Activated CD4-positive, CD25-positive, alpha-beta regulatory T cell (primary cell): Measurements from ENCODE around the gene KRTAP12-4.
"Not testable (repeated sequence)": the region's sequence is repeated elsewhere in the genome, so short reads cannot be mapped to it uniquely, and the experiment has no call there.

Experiments
- DNase-seq, 4 experiments: peaks; one replicate each; lab custom pipeline; 2025; lab: John Stamatoyannopoulos, UW

Gene KRTAP12-4

DNA sequence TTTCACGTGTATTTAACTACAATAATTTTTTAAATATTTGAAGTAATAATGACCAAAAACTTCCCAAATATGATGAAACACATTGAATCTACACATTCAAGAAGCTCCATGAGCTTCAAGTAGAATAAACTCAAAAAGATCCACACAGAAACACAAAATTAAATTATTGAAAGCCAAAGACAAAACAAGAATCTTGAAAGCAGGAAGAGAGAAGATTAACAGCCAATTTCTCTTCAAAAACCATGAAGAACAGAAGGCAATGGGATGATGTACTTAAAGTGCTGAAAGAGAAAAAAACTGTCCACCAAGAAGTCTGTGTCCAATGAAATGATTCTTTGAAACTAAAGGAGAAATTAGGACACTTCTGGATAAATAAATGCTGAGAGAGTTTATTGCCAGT lies 22.4 kb downstream of the KRTAP12-4 start:
- no peak for DNase-seq

GRCh38 chr21:44630440-44630839 lies 24.0 kb downstream of the KRTAP12-4 start:
- DNase-seq = no peak

GRCh38 chr21:44628707-44629391 lies 25.6 kb downstream of the KRTAP12-4 start:
- no peak for DNase-seq

DNA sequence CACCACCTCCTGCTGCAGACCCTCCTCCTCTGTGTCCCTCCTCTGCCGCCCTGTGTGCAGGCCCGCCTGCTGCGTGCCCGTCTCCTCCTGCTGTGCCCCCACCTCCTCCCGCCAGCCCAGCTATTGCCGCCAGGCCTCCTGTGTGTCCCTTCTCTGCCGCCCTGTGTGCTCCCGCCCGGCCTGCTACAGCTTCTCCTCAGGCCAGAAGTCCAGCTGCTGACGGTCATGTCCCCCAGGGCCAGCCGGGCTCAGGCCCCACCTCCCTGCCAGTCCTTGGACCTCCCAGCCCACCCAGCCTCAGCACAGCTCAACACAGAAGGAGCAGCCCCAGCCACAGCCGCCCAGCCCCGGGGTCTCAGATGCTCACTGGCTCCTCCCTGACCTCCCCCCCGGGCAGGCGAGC lies 26.6 kb downstream of the KRTAP12-4 start:
- DNase-seq = not testable (repeated sequence)

- not testable (repeated sequence) for DNase-seq
Measured at GRCh38 chr21:44627181-44627822, 27.2 kb downstream of the KRTAP12-4 start.

- DNase-seq = no peak
Measured at GRCh38 chr21:44626673-44627143, 27.8 kb downstream of the KRTAP12-4 start, which contains the start of gene KRTAP10-9. KRTAP10-9 (plus strand) TSS chr21:44627093; CDS start chr21:44627172, 79 bp downstream.

DNA sequence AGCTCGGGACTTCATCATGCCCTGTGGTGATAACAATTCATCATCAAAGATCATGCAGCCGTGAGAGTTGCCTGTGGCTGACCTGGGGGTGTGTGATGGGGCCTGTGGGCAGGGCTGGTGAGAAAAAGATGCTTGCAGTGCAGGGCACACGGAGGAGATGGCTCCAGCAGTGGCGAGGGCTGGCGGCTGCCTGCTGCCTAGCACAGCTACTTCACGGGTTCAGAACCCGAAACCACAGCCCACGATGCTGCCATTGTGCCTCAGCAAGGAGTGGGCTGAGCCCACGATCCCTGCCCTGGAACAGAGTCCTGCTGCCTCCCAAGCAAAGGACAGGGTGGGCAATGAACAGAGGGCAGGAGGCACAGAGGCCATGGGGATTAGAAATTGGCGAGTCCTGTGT lies 28.2 kb downstream of the KRTAP12-4 start:
- no peak for DNase-seq

DNA sequence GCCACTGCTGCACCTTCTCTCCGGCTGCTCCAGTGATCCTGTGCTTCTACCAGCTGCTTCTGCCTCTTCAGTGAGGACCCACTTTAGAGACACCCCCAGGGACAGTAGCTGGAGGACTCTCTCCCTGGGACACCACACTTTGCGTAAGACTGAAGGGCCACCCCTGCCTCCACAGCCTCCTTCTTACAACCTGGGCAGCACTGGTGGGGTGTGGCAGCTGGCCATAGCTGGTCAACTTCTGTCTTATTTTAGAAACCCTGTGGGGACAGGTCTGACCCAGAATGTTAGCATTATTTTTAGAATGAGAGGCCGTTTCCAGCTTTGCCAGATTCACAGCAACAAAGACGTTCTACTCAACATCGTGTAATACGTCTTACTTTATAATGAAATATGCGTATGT lies 28.7 kb downstream of the KRTAP12-4 start:
- DNase-seq = no peak

DNA sequence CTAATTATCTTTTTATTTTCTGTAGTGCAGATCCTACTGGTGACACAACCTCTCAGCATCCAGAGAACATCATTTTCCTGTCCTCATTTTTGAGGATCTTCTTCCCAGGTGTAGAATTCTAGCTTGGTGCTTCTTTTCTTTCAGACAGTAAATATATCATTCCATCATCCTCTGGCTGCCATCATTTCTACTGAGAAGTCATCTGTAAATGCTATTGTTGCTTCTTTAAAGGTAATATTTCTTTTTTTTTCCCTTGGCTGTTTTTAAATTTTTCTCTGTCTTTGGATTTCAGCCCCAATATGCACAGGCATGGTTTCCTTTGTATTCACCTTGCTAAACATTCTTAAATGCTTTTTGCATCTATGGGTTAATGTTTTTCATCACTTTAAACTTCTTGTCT lies 30.9 kb downstream of the KRTAP12-4 start:
- no peak for DNase-seq

DNA sequence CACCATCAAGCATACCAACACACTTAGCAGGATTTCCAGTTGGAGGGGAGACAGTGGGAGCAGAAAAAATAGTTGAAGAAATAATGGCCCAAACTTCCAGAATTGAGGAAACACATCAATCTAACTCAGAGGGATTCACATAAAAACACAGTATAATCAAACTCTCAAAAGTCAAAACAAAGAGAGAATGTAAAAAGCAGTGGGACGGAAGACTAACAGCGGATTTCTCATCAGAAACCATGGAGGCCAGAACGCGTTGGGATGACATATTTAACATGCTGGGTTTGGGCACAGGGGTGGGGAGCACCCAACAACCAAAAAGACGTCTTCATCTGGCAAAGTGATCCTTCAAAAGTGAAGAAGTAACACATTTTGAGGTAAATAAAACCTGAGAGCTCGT lies 34.6 kb downstream of the KRTAP12-4 start:
- no peak for DNase-seq

GRCh38 chr21:44618909-44619308 lies 35.5 kb downstream of the KRTAP12-4 start:
- peak in 3 of 4 experiments; percentile 9 to 43 (median 34) for DNase-seq

- no peak for DNase-seq
Measured at GRCh38 chr21:44618504-44618903, 36.0 kb downstream of the KRTAP12-4 start.

DNA sequence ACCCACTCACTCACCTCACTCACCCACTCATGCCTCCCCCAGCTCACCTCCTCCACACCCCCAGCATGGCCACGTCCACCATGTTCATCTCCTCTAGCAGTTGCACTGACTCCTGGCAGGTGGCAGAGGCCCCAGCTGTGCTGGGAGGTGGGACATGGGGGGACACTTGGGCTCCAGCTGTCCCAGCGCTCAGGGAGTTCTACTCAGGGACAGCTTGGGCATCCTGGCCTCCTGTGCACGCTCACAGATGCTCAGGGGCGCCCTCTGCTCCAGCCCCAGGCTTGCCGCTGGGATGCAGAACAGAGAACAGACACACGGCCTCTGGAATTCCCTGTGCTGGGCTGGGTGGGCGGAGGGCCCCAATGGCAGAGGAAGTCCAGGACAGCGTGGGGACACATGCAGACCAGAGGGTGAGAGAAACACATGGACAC lies 37.4 kb downstream of the KRTAP12-4 start:
- no peak for DNase-seq

DNA sequence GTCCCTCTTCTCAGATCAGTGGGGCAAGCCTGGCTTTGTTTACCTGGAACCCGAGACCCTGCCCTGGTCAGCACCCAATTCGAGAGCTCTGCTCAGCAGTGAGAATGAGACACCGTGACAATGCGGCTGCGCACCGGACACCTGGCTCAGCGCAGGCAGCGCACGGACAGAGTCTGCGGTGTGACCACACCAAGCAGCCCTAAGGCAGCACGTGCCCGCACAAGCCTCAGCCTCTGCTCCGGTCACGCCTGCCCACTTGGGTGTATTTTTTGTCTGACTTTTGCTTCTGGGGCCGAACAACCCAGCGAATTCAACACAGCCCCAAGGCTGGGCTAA lies 37.9 kb downstream of the KRTAP12-4 start:
- no peak for DNase-seq

DNA sequence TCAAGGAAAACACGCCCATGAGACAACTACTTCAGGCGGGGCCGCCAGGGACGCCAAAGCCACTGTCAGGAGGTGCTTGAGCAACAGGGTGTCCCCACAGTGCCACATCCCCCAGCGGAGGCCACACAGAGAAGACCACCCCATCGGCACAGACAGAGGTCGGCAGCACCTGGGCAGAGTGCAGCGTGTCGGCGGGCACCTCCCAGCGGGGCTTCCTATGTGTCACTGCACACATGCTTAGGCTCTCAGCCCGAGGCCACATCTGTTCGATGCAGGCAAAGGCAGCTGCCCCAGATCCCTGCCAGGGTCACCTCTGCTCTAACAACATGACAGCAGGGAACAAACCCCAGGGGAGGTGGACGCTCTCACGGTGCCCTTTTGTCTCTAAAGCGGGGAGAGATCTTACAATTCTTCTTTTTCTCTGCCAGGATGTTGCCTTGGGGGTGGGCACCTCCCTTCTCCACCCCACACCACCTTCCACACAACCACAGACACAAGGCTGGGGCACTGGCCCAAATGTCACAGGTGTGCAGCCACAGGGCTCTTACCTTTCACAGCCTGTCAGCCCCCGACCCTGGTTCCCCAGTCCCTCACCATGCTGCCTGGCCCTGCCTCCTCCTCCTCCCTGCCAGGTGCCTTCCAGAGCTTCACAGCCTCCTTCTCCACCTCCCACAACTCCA lies 38.4 kb downstream of the KRTAP12-4 start:
- DNase-seq = no peak

- no peak for DNase-seq
Measured at GRCh38 chr21:44615466-44615865, 39.0 kb downstream of the KRTAP12-4 start.

DNA sequence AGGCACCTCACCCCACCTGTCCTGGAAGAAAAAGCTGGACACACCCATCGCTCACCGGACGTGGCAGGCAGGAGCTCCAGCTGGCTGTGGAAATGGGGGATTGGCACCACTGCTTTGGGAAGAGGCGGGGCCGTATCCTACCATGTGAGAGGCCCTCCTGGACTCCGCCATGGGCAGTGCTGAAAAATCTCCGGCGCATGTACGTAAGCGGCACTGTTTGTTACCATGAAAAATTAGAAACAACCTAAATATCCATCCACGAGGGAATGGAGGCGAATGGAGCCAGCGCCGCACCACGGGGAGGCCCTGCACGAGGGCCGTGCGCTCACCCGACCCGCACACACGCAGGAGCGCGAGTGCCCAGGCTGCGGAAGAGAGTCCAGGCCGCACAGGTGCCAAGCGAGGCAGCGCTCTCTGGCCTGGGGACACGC lies 39.5 kb downstream of the KRTAP12-4 start:
- DNase-seq = no peak

- DNase-seq = no peak
Measured at GRCh38 chr21:44614161-44614631, 40.3 kb downstream of the KRTAP12-4 start.

- no peak for DNase-seq
Measured at GRCh38 chr21:44613386-44614155, 40.9 kb downstream of the KRTAP12-4 start.

DNA sequence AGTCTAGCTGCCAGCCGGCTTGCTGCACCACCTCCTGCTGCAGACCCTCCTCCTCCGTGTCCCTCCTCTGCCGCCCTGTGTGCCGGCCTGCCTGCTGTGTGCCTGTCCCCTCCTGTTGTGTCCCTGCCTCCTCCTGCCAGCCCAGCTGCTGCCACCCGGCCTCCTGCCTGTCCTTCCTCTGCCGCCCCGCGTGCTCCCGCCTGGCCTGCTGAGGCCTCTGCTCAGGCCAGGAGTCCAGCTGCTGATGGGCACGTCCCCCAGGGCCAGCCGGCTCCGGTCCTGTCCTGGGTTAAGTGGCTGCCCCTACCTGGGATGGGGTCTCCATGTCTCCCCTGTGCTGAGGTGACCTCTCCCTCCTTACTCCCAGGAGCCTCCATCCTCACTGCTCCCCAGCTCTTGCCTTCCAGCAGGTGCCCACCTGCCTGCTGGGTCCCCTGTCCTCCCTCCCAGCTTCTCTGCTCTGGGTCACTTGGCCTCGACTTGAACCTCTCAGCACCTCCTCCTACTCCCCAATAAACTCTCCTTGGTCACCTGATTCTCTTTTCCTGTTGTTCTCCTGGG lies 41.7 kb downstream of the KRTAP12-4 start:
- DNase-seq = no peak

GRCh38 chr21:44612029-44612486 lies 42.4 kb downstream of the KRTAP12-4 start, which contains the start of gene KRTAP10-8:
KRTAP10-8 (plus strand) TSS chr21:44612079; CDS start chr21:44612101, 22 bp downstream.
- no peak for DNase-seq
